ENCODE data around the gene TBC1D2B.
"Not testable (repeated sequence)": the region's sequence is repeated elsewhere in the genome, so short reads cannot be mapped to it uniquely, and the experiment has no call there.

Gene TBC1D2B

DNA sequence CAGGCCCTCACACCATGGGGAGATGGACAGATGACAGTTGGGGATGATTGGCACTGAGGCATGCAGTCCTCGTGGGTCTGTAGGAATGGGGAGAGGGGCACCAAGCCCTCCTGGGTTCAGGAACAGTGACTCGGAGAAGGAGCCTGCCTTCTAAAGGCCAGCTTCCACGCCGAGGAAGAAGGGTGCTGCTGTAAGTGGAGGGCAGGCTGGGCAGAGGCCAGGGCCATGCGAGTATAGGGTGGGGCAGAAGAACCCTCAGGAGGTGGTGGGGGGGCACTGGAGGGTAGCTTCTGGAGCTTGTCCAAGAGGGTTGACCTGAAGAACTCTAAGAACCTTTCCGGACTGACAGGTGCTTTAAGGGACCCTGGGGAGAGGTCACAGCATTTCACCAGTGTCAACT, 104.8 kb downstream of the TBC1D2B start:
- not testable (repeated sequence) for DNase-seq

DNA sequence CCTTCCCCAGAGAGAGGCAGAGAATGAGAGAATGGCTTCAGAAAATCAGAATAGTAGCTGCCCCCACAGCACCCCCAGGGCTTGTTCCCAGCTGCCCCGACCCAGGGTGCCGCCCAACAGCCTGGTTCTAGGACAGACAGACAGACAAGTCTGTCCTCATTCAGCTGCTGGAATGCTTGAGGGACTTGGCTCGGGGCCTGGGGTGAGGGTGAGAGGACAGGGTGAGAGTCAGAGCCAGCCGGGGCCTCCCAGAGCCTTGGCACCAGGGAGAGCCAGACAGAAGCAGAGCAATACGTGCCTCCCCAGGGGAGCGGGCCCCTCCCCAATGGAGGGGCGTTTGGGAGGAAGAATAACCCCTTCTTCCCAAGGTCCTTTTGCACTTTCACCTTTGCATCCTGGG, 105.6 kb downstream of the TBC1D2B start:
- DNase-seq = not testable (repeated sequence)

DNA sequence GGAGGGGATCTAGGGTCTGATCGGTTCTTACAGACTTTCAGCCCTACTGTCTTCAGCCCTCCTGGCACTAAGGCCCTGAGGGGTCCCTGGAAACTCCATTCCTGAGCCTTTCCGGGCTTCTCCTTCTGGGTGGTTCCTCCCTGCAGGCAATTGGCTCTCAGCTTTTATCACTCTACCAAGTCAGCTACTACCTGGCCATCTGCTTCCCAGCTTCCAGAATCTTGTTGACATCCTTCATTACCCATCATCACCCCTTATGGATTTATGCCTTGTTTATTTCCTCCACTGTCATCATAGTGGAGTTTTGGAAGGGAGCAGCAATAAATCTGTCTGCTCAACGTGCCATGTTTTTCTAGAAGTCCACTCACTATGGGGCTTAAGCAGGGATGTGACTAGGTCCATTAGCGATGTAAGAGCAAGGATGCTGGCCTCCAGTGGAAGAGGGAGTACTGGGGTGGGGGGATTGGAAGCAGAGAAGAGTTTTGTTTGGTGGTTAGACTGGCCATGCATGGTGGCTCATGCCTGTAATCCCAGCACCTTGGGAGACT, 106.6 kb downstream of the TBC1D2B start:
- DNase-seq = not testable (repeated sequence)

DNA sequence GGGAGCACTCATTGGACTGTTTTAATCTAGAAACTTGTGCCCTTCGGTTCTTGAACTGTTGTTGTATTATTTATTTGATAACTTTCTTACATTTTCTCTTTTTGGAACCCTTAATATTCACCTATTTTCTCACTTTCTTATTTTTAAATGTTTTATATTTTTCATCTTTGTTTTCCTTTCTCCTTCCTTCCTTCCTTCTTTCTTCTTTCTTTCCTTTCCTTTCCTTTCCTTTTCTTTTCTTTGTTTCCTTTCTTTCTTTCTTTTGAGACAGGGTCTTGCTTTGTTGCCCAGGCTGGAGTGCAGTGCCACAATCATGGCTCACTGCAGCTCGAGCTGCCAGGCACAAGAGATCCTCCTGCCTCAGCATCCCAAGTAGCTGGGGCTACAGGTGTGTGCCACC, 108.5 kb downstream of the TBC1D2B start:
- no peak for DNase-seq

DNA sequence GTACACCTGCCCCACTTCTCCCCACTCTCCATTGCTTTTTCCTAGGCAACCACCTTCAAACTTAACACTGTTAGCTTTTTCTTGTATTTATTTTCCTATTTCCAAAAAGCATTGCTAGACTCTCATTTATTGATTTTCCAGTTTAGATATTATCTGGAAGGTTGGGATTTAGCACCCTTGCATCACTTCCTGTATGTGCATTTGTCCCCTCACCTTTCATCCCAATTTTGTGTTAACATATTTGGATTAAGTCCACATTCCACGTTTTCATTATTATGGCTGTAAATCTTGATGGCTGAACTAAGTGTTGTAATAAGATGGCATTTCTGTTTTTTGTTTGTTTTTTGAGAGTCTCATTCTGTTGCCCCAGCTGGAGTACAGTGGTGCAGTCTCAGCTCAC, 109.7 kb downstream of the TBC1D2B start:
- no peak for DNase-seq

DNA sequence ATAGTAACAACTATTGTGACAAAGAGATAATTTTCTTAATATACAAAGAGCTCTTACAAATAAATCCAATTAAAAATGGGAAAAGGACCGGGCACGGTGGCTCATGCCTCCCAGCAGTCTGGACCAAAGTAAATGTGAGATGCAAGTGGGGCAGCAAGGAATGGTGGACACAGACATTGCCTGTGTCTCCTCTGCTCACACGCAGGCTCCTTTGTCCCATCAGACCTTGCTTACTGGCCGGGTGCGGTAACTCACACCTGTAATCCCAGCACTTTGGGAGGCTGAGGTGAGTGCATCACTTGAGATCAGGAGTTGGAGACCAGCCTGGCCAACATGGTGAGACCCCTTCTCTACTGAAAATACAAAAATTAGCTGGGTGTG, 110.3 kb downstream of the TBC1D2B start:
- DNase-seq = not testable (repeated sequence)

DNA sequence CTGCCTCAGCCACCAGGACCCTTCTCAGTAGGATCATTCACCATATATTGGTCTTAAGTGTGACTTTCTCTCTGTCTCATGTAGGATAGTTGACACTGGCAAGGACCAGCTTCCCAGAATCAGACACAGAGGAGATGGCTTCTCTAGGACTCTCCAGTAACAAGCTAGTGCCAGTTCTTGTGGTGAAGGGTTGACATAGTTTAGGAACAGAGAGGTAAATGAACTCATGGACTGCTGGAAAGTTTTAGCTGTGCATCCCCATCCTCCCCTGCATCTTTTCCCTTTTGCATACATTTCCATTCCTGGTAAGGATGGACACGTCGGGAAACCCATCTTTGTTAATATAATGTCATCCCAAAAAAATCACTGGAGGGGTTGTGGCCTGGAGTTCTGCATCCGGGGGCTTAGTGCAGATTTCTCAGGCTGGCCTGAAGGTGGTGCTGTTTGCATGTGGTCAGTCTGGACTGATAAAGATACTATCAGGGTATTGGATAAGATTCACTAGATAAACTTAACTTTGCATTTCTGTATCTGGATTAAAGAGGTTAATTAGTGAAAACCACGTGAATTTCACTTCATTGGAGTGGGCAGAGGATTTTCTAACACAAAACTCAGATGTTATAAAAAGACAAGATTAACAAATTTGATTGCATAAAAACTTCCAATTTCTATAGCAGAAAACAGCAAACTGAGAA, 110.8 kb downstream of the TBC1D2B start:
- peak in 3 of 5 donors; percentile 20 to 43 (median 32) for DNase-seq

DNA sequence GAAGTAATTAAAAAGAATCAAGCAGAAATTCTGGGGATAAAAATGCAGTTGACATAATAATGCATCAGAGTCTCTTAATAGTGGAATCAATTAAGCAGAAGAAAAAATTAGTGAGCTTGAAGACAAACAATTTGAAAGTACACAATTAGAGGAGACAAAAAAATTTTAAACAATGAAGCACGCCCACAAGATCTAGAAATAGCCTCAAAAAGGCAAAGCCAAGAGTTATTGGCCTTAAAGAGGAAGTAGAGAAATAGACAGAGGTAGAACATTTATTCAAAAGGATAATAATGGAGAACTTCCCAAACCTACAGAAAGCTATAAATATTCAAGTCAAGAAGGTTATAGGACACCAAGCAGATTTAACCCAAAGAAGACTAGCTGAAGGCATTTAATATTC, 113.3 kb downstream of the TBC1D2B start:
- DNase-seq = no peak

DNA sequence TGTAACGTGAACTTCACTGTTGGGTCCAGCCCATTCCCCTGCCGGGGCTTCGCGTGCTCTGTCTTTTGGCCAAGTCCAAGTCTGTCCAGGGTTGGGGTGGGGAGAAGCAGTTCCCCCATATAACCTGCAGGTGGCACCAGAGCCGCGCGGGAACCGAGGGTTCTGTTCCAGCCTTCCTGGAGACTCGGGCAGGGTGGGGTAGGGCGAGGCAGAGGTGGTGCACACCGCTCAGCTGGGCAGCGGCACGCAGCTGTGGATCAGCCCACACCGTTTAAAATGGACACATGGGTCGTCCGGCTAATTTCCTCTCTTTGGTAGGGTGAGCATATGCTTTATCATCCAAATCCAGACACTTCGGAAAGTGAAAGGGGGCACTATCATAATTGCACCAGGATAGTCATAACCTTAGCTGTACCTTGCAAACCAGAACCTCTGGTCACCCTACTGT, 118.1 kb downstream of the TBC1D2B start:
- DNase-seq = peak; percentile 38 to 72 (median 57)

DNA sequence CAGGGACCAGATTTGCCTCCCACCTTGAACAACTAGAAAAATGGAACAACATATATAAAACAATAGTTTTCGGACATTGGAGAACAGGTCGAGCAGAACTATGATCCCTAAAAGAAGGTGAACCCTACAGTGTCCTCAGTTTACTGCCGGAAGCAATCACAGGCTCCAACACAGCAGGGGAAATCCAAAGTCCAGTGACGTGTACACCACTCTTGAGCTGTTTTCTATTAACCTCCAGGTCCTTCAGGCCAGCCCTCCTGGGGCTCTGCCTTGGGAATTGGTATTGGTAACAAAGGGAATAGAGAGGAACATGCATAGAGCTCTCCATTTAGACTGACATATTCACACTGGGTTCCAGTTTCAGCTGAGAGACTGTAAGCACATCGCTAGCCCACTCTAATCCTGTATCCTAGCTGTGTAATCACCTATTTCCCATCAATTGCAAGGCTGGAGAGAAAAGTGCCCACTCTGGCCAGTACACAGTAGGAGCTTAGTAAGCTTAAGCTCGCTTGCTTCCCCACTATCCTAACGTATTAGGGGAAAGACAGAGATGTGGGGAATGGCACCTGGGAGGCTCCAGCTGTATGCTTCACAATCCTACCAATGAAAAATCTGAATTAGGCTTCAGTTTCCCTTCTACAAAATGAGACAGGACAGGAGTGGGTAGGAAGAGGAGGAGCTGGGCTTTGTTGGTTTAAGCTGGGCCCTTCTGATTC, 118.6 kb downstream of the TBC1D2B start:
- DNase-seq = not testable (repeated sequence)

DNA sequence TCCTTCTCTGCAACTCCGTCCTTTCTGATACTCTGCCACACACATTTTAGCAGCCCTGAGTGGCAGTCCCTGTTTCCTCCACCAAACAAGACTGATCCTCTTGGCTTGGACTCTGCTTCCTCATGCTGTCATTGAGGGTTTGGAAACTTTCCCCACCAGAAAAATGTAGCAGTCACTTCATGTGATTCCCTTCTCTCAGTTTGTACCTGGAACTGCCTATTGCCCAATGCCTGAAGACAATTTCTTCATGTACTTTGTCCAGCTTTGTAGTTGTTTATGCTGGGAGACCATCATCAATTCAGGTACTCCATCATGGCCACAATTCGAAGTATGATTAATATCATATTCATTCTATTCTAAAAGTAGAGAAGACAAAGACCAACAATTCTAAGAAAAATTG, 119.5 kb downstream of the TBC1D2B start:
- not testable (repeated sequence) for DNase-seq

DNA sequence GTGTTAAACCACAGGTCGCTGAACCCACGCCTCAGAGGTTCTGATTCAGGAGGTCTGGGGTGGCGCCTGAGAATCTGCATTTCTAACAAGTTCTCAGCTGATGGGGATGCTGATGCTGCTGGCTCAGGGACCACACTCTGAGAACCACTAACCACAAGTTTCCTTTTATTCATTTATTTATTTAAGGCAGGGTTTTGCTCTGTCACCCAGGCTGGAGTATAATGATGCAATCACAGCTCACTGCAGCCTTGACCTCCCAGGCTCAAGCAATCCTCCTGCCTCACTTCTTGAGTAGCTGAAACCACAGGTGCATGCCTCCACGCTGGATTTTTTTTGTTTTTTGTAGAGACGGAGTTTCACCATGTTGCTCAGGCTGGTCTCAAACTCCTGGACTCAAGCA, 123.6 kb downstream of the TBC1D2B start:
- peak in 1 of 5 donors; percentile 88 for DNase-seq

DNA sequence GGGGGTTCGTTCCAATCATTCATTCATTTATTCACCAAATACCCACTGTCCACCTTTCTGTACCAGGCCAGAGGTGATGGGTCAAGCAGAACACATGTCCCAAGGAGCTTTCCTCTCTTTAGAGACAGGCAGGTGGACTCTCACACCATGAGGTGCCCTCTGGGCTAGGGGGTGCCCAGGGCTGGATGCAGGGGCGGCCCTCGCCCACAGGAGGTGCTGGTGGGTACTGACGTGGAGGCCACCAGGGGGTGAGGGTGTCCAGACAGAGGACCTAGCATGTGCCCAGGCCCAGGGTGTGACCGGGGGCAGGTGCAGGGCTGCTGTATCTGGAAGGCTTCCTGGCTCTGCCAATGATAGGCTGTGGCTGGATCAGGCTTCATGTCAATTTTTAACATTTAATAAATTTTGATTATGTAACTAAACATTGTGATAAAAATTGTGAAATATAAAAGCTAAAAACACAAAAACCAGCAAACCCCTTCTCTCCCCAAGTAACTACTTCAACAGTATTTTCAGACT, 124.5 kb downstream of the TBC1D2B start:
- DNase-seq = not testable (repeated sequence)

DNA sequence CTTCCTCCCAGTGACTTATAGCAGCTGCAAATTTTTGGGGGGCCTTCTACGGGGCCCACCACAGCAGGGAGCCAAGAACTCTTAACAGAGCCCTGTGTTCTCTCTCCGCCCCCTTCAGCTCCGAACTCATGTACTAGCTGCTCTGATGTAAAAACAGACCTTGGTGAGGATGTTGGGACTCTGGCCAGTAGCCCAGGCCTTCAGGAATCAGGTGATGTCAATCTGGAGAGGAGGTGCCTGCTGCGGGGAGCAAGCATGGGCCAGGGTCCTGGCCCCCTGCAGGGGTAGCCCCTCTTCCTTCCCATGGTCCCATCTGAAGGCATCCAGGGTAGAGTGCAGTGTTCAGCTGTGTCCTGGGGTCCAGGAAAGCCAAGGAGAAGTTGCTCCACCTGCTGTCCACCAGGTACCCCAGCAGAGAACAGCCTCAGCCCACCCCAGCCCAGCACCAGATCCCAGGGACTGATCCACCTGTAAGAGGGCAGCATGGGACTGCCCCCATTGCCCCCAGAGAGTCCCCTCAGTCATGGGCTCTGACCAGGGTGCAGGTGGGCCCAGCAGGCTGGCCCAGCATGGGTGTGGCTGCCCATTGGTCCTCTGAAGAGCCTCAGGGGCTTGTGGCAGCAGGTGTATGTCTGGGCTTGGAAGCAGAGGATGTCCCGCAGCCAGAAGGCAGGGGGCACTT, 126.3 kb downstream of the TBC1D2B start:
- DNase-seq = not testable (repeated sequence)

DNA sequence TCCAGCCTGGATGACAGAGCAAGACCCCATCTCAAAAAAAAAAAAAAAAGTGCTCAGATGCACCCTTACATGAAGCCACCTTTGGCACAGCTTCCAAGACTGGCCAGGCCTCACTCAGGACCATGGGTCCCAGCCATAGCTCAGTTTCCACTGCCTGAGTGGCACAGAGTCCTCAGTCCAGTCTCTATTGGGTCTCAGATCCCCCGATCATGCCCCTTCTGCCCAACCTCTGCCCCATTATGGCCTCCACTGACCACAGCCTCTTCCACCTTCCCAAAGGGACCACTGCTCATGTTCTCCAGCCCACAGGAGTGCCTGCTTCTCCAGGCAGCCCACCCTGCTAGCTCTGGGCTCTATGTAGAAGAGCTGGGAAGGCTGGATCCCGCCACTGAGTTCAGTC, 127.0 kb downstream of the TBC1D2B start:
- DNase-seq = not testable (repeated sequence)

DNA sequence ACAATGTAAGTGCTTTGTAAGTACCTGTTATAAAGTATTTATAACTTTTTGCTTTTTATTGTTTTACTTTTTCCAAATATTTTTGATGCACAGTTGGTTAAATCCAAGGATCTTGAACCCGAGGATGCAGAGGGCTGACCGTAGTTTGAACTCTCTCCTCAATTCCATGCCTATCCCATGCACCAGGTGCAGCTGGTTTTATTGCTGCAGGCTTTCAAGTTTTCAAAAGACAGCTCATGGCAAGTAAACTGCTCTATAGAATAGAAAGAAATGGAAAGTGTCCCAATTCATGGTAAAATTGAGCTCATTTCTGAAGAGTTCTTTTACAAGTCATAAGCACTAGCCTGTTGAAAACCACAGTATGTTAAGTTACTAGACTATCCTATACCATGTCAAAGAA, 131.9 kb downstream of the TBC1D2B start:
- no peak for DNase-seq

Data from T-helper 1 cell (primary cell).